Activated T-cell treated with anti-CD3 and anti-CD28 coated beads for 1 hour (primary cell): Measurements from ENCODE around the gene CNOT4.

Experiments
- DNase-seq: peaks from one replicate; pipeline ENCODE4 v3.0.0-alpha.2; 2020; ENCODE audit warnings: low read depth

The CNOT4 gene

DNA sequence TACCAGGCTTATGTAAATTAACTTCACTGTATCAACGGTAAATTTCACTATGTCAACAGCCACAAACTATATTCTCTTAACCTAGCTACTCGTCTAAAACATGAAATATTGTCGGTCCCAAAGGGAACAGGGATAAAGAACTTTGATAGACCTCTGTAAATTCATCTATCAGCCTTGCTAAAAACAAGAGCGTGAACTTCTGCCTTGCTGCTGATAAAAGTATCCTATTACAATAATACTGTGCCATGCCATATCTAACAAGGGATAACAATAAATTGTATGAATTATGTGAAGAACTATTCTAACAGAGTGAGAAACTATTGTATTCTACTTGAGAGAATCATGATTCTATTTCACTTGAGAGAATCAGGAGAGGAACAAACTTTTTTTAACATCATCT lies 117.2 kb downstream of the CNOT4 start:
- DNase-seq = no peak

DNA sequence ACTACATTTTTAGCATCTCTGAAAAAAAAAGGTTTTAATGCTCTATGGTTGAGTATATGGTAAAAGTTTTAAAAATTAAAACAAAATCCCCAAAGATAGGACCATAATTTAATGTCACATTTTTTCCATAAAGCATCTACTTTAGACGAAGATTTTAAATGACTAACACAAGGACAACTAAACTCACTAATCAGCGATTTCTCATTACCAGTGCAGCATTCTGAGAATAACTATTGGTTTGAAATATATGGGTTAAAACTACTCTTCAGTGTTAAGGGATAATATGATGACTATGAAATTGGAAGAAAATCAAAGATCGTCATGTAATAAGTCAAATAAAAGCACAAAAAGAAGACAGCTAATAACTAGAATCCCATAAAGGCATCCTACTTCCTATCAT lies 118.4 kb downstream of the CNOT4 start:
- DNase-seq = no peak

DNA sequence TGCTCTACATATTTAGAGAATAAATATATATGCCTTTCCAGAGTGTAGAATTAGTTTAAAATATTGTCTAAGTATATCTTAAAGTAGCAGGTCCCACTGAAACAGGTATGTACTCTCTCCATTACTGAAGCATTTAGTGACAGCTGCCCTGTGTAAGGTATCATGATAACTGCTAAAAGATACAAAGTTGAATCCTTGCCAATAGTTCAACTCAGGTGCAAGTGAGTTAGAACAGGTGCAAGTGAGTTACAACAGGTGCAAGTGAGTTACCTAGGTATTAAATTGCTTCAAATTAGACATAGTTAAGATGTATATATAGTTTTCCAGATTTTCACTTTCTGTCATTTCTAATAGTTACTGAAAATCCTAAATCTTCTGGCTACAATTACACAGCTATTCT lies 119.1 kb downstream of the CNOT4 start:
- no peak for DNase-seq

DNA sequence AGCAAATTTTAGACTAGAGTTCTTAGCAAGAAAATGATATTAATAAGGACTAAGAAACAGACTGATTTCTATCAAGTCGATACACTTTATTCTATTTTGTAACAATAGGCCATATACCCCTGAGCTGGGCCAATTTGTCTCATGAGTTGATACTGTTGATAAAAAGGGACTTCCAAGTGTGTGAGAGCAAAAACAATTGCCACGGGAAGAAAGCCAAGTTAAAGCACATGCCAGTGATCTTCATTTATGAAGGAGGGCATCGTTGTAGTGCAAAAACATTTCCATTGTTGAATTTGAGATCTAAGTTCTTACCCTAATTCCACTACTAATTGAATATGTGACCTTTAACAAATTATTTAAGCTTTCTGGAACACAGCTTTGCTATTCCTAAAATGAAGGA lies 119.9 kb downstream of the CNOT4 start:
- DNase-seq = no peak

DNA sequence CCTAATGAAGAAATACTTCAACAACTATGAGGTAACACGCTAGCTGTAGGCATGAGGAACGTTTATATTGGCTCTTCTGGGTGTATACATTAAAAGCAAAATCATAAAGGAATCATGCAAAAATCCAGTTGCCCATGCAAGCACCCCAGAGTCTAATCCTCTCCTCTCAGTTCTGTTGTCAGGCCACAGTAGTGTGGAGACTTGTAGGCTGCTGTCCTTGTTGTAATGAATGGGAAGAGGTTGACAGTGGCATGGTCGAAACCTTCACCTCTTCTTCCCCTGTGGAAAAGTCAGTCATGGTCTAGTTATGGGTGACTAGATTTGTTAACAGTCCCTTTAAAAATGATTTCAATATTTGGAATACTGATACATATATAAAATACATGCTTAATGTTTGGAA lies 121.3 kb downstream of the CNOT4 start:
- DNase-seq = no peak

DNA sequence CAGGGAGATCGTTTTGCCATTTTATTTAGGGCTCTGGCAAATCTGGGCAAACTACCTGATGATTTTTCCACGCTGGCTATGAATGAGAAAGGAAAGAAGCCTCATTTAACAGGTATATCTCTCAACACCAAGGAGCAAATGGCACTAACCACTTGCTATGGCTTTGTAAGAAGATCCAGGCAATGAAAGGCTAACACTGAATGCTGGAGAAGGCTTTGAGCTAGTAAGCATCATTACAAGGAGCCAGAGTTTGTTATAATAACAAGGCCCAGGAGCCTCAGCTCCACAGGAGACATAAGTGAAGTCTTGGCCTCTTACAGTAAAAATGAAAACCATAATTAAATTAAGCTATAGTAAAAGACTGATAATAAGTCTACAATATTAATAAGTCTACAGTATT lies 123.1 kb downstream of the CNOT4 start:
- DNase-seq = no peak

DNA sequence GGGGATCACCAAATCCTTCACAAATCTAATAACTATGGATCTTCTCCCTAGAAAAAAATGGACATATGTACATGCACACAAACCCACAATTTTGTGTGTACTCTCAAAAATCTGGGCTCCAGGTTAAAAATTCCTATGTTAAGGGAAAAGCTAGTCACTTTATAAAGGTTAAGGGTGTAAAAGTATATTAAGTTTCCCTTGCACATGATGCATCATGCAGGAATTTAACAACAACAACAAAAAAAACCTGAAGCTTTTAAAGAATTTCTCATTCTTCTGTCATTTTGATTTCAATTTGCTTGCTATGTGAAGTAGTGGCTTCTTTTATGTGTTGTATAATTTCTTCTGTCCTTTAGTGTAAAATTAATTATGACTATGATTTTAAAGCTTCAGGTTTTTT lies 123.7 kb downstream of the CNOT4 start:
- no peak for DNase-seq

DNA sequence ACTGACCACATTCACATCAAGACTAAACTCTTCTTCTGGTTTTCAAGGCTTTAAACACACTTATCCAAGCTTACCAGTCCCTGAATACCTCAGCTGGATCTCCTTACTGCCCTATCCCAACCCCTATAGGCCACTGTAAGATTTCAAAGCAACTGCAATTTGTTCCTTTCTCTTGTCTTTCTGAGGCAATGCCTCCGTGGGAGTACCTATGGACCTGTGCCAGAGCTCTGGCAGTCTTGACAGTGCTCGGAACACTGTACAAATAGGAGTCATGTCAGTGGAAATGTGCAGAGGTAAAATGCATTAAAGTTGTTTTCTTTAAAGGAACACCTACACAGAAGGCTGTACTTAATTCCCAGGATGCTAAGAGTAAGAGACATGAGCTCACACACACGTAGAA lies 124.7 kb downstream of the CNOT4 start:
- no peak for DNase-seq

DNA sequence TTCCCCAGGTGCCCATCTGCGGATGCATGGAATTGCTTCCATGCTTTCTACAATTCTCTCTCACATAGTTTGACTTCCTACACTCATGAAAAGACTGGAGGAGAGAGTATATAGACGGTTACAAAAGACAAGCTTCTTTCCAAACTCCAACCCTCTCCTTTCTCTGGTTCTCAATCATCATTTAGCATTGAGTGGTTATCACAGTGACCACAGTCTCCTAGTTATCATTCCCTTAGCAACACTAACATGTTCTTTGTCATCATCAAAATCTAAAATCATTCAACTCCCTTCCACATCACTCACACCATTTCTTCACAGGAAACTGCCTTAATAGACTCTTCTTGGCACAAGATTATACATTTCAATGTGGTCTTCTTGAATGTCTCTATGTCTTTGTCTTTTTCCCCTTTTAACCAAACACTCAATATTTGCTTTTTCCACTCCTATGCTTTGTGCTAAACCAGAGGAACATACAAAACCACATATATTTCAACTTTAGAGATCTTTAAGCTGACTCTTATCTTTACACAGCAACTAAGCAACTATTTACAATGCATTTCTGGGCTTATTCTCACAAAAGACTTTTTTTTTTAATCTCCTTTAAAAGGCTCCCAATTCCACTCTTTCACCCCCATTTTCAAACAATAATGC lies 126.3 kb downstream of the CNOT4 start:
- DNase-seq = no peak

DNA sequence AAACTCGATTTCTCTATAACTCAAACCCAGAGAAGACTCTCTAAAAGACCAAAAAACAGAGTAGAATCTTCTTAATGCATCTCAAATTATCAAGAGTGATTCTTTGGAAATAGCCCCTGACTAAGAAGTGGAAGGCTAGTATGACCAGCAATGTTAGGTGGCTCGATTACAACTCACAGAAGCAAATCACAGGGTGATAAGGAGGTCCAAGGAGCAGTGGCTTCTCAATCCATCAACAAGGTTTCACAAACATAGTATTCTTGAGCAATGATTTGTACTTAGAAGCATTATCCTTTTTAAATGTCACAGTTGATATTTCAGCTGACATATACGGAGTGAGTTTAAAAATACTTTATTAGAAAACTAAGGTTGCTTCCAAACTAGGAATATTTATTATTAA lies 127.7 kb downstream of the CNOT4 start:
- no peak for DNase-seq

DNA sequence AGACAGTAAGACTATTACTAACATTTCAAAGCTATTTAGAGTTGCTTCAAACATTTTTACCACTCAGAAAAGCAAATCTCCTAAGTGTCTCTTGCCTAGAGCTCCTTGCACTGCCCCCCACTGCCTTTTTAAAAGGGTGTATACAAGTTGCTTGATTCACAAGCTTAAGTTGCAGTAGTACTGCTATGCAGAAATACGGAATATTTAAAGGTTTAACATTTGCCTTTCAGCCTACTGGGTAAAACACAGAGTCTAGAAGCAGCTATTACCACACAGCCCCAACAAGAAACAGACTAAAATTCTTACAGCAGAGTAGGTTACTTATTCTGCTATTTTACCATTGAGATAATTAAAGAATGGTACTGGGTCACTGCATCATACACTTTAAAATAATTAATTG lies 128.5 kb downstream of the CNOT4 start:
- no peak for DNase-seq

DNA sequence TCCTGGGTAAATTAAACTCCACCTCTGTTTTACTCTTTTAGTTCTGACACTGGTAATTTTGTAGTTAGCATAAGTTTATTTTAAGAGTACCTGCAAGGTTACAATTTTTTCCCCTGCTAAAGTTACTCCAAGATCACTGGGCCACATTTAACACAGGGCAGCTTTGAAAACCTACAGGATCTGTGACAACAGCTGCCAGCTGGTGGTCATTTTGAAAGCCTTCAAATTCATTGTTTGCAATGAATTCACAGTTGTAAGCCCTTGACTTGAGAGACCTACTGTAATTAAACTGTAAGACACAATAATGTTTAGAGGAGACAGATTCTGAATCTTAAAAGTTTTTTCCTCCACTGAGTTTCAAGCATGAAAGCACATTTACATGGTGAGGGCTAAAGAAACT lies 129.6 kb downstream of the CNOT4 start:
- no peak for DNase-seq

DNA sequence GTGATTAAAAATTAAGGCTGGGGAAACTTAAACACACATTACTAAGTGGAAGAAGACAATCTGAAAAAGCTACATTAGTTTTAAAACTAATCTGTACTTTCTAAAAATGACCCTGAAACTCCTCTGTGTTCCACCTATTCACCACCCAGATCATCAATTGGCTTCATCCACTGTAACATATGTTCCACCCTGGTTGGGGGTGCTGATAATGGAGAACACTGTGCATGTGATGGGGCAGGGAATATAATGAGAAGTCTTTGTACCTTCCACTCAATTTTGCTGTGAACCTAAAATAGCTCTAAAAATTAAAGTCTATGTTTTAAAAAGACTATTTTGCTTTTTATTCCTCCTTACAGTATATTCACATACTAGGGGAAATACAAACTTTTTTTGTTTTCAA lies 132.7 kb downstream of the CNOT4 start:
- DNase-seq = no peak

DNA sequence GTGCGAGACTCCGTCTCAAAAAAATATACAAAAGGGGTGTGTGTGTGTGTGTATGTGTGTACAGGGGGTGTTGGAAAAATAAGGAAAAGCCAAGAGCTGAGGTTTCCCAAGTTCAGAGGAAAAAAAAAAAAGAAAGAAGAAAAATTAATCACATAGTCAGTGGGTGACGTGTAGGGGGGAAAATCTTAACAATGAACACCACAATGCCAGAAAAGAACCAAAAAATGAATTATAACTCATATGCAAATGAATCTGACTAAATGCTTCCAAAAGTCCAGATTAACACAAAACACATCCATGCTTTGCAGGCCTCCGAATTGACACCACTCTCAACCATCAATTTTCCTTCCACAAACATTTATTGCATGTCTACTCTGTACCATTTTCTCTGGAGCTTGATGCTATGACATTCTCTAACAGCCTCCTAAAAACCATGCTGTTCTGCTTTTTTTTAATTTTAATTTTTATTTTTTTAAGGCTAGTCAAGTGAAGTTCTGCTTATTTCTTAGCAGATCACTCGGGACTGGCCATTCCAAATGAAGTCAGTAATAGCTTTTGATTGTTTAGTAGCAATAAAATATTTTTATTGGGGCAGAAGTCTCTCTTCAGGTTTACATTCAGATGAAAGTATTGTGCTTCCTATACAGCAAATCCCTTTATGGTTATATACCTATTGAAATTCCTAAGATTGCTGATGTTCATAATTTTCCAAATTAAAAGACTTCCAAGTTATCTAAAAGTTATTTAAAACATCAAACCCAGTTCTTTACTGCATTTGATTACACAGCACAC lies 133.8 kb downstream of the CNOT4 start:
- DNase-seq = no peak

DNA sequence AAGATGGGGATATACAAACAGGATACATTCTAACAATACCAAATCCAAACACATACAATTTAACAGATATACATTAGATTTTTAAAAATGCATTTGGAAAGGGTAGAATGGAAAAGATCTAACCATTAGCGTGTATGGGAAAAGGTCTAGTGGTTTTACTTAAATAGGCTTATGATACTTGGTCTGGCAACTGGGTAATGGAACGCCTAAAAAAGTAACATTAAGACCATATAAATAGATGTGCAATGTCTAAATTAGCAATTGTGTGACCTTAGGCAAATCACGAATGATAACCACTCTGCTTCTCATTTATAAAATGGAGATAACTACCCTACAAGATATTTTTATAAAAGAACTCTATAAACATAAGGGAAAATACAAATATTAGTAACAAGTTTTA lies 135.2 kb downstream of the CNOT4 start:
- no peak for DNase-seq

DNA sequence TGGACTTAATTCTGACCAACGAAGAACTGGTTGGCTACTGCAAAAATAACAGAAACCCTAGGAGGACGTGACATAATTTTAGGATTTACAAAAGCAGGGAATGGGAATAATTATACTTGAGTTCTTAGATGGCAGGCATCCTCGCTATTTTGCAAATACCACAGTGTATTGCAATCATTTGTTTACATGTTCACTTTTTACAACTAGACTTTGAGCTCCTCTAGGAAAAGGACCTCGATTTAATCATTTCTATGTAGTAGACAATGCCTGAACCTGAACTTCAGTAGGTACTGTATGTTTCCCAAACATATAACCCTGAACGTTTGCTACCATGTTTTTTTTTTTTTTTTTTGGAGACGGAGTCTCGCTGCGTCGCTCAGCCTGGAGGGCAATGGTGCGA lies 137.7 kb downstream of the CNOT4 start:
- DNase-seq = no peak

DNA sequence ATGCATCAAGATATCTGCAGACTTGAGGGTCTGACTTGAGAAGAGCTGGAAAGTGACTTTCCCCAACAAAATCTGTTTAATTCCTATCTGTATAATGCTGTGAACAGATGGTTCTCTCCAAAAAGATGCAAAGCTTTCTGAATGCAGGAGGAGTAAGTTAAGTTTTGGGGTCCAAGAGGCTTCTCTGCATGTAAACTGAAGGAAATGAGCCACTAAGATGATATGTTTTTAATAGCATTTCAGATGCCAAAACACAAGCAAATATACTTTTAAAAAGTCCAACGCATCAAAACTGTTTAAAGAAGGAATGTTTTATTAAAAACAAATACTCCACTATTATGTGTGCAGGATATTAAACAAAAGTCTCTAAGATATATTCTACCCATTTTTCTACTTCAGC lies 139.2 kb downstream of the CNOT4 start:
- DNase-seq = no peak

DNA sequence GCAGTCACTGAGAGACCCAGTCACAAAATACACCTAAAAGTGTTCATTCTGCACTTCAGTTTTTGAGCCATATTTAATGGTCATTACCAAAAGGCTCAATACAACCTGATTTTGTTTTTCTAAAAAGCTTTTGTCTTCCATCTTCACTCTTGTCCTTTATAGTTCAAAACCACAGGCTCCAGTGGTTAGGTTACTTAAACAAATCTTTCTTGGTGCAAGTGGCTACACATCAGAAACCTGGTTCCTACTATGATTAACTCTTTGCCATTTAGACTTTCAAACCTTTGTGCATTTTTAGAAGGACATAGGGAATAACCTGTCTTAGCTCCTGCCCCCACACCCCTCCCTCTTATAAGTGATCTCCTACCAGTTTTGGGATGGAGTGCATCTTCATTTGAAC lies 140.5 kb downstream of the CNOT4 start:
- no peak for DNase-seq

DNA sequence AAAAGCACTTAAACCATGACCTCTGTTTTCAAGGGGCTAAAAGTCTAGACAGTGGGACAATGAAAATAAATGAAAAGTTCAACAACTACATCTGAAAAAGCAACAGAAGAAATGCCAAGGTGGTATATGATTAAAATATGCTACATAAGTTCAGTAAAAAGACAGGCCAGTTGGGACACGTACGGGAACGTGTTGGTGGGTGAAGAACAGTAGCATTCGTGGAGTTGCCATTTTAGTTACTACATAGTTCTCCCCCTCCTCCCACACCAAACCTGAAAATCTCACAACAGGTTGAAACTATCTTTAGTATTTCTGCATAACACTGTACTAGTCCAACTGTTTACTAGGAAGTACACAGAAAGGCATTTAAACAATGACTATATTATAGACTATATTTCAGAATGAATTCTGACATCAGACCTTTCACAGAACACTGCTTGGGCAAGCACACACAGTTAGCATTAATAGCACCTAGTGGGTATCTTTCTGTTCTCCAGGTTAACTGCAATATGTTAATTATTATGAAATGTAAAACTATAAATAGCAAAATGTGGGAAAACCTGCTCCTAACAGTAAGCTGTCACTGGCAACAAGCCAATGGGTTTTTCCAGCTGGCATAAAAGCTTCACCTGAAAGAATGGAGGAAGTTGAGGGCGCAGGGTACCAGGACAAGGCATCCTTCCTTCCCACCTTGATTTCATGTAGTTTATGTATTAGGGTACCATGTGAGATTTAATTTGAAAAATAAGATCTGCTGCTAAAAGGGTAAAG lies 141.3 kb downstream of the CNOT4 start:
- DNase-seq = no peak

DNA sequence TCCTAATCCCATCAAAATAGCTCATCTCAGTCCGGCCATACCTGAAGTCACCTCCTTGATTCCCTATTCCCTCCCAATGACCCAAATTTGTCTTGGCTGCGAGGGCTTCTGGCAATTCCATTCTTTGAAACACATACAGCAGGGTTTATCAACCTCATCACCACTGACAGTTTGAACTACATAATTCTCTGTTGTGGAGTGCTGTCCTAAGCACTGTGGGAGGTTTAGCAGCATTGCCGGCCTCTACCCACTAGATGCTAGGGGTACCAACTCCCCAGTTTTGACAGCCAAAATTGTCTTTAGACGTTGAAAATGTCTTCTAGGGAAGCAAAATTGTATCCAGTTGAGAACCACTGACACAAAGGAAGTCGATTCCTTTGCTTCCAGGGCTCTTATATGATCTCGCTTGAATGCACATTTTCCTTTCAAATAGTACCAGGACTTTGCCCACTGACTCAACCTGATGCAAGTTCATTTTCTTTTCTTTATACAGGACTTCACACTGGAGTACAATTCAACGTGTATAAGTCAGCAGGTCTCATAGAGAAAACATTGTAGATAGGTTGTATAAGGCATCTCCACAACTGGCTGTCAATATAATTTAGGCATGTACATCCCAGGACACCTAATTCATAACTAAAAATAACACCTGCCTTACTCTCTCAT lies 142.9 kb downstream of the CNOT4 start:
- no peak for DNase-seq

DNA sequence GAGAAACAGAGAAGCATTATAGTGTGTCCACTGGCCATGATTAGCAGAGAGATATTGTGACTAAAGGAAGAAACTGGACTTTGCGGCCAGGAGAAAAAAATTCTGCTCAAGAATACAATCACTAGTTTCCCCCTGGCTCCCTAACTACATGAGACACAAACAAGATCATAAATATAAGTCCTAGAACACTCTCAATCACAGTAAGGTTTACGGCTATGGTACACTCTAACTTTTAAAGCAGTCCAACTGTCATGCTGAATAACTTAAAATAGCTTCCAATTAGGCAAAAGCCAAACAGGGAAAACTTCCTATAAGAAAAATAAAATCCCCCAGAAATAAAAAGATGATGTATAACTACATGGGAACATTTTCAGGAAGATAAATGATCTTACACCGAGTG lies 144.2 kb downstream of the CNOT4 start:
- DNase-seq = no peak

DNA sequence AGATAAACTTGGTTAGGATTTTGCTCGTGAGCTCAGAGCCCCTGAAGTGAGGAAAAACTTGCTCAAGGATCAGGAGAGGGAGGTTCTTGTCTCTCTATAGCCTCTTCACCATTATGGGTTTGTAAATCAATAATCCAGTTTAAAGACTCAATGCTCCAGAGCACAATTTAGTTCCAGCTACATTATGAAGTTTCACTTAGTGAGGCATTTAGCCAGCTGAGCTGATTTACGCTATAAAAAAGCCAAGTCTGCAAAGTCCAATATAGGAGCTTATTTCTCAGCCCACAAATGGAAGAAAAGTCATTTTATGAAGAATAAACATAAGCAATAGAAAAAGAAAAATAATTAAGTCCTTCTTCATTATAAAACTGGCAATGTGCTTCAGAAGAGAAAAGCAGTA lies 145.7 kb downstream of the CNOT4 start:
- no peak for DNase-seq

DNA sequence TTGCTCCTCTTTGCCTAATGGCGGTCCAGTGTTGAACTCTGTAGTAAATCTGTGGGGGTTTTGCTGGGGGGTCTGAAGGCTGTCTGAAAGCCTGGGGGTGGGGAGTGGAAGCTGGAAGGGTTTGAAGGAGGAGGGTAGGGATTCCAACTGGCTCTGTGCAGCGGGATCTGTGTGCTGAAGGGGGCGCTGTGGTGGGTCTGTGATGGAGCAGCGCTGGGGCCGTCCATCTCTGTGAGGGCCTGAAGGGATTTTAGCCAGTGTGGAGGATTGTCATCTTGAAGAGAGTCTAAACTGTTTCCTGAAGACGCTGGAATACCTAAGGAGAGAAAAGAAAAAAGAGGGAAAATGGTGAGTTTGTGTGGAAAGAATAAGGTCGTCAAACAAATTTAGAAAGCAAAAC lies 147.0 kb downstream of the CNOT4 start:
- no peak for DNase-seq
